ENCODE measurements around the gene FAM222B.

FAM222B gene

GRCh38 chr17:28716740-28717577, 125.6 kb downstream of the FAM222B start:
- DNase-seq = peak in 2 of 51 donors; percentile 41 to 47

GRCh38 chr17:28715217-28715616, 127.4 kb downstream of the FAM222B start:
- no peak for DNase-seq

- no peak for DNase-seq
Measured at GRCh38 chr17:28714281-28714680, 128.3 kb downstream of the FAM222B start.

- no peak for DNase-seq
Measured at GRCh38 chr17:28712705-28713415, 129.7 kb downstream of the FAM222B start.

- DNase-seq = peak in 3 of 51 donors; percentile 10 to 27 (median 27)
Measured at GRCh38 chr17:28712032-28712704, 130.4 kb downstream of the FAM222B start.

GRCh38 chr17:28711723-28712031, 130.9 kb downstream of the FAM222B start, which contains the start of gene PROCA1:
TSS of gene PROCA1 (minus strand) at chr17:28711888. CDS start at chr17:28711660, 228 bp downstream.
- peak in 2 of 51 donors; percentile 50 to 55 for DNase-seq

GRCh38 chr17:28710861-28711722, 131.5 kb downstream of the FAM222B start:
- peak in 50 of 51 donors; percentile 32 to 96 (median 84) for DNase-seq

- no peak for DNase-seq
Measured at GRCh38 chr17:28707339-28707720, 135.3 kb downstream of the FAM222B start.

GRCh38 chr17:28706471-28707338, 135.9 kb downstream of the FAM222B start:
- no peak for DNase-seq
